Heart left ventricle (tissue), 16 donors: ENCODE measurements around the gene RAB44. TPM values are rescaled to one million over a fixed set of nuclear protein-coding genes. Genes with fewer than 3 reads are reported as not detected.

ENCODE experiments used
- ATAC-seq, 4 donors: fragments of 200-7000 bp; cut with Tn5 transposase; one replicate each; pipeline ENCODE4 v1.9.1; 2020 to 2022; ENCODE audit warnings: moderate library complexity in 4 of 4, mild to moderate bottlenecking in 3 of 4, moderate number of reproducible peaks in 1 of 4
- DNase-seq, 5 donors: peaks; one replicate each; pipeline ENCODE4 v3.0.0-alpha.2; 2020
- H3K27ac ChIP-seq, 12 donors: fragments of 200-600 bp; sonication (generic) in 4 of 12; one replicate each; pipeline versions ENCODE4 v1.5.0 to v1.8.0; 2016 to 2022; ENCODE audit warnings: mild to moderate bottlenecking in 2 of 12
- H3K27me3 ChIP-seq, 9 donors: fragments of 200-600 bp; sonication (generic) in 2 of 9; one replicate each; pipeline versions ENCODE4 v1.5.1 to v1.8.0; 2016 to 2022; ENCODE audit warnings: mild to moderate bottlenecking in 3 of 9
- H3K36me3 ChIP-seq, 9 donors: fragments of 200-600 bp; sonication (generic) in 2 of 9; one replicate each; pipeline versions ENCODE4 v1.5.0 to v1.8.0; 2018 to 2022; ENCODE audit warnings: mild to moderate bottlenecking in 2 of 9
- H3K4me1 ChIP-seq, 12 donors: fragments of 200-600 bp; sonication (generic) in 4 of 12; one replicate each; pipeline versions ENCODE4 v1.5.0 to v1.8.0; 2016 to 2022; ENCODE audit warnings: mild to moderate bottlenecking in 3 of 12
- H3K4me3 ChIP-seq, 12 donors: fragments of 200-600 bp; sonication (generic) in 4 of 12; one replicate each; pipeline versions ENCODE4 v1.5.0 to v1.8.0; 2017 to 2022; ENCODE audit warnings: mild to moderate bottlenecking in 9 of 12, moderate library complexity in 4 of 12
- H3K9me3 ChIP-seq, 12 donors: fragments of 200-600 bp; sonication (generic) in 4 of 12; one replicate each; pipeline versions ENCODE4 v1.5.0 to v1.8.0; 2016 to 2022; ENCODE audit warnings: mild to moderate bottlenecking in 1 of 12
- CTCF ChIP-seq, 12 donors: fragments of 200-600 bp; sonication (generic) in 4 of 12; IDR thresholded peaks; one replicate each; pipeline versions ENCODE4 v1.5.0 to v1.8.0; 2018 to 2022; ENCODE audit warnings: antibody characterized with exemption in 12 of 12, mild to moderate bottlenecking in 5 of 12
- POLR2A ChIP-seq, 2 donors: fragments of 450-650 bp; IDR thresholded peaks; one replicate each; pipeline ENCODE4 v1.6.1; 2017; ENCODE audit warnings: antibody characterized with exemption in 2 of 2, mild to moderate bottlenecking in 2 of 2, moderate library complexity in 2 of 2
- WGBS, 4 donors: extraction: QIAGEN DNeasy Blood & Tissue Kit in 2 of 4; methylation state at CpG; one replicate each; pipeline versions ENCODE4 v1.1.5 to v1.1.7; 2013 to 2018; 5-methylcytosine and 5-hydroxymethylcytosine counted together
- intact Hi-C, 10 donors: fragments of 100-400 bp; cut with DNase I; formaldehyde crosslinking; loops; one replicate each; pipeline versions ENCODE4 v1.11.1 to v1.14.2; 2022
- polyA plus RNA-seq, 2 donors: library from polyadenylated mRNA; stranded (reverse); fragments of 200-250 nt; gene quantifications; one replicate each; pipeline ENCODE4 v1.2.3, GENCODE V29; 2013
- total RNA-seq, 9 donors: library from RNA; depleted of rRNA in 2 of 9; stranded (reverse); fragments of >200 nt in 2 of 9; fragmentation: NEBNext Ultra II Directional in 3 of 9; extraction: Animal tissue kit (Norgen Biotek cat#: 25700) in 3 of 9; gene quantifications; one replicate each; pipeline versions ENCODE4 v1.1.0 to v1.2.4, GENCODE V29; 2016 to 2023
- donor health status: ischemic (EF 13 %, LVEDD 7.1; RV severe dilation, severe dysfunction).
- donor health status: healthy with polysubstance abuse.
- donor health status: DM: no; HTN: yes; CAD: no.
- donor health status: DM: no; HTN: no; CAD: no.
- donor health status: ischemic (EF 25% LVEDD 6.9; RV normal size, moderate dysfunction).
- donor health status: ischemic (EF 25% LVEDD 5.7; RV mildly dilated, moderate dysfunction).
- donor health status: healthy.
- donor health status: DM: yes; HTN: yes; CAD: no.
- donor health status: ischemic (EF 35%, LVEDD 5.7; RV mildly dilated, moderate dysfunction).
- donor health status: nonischemic (EF 11% LVEDD 7.7; RV severe dilation, severe dysfunction).
- donor health status: DM: yes; HTN: yes; CAD: no.
- donor health status: PGD.
- donor health status: ischemic (EF 29% LVEDD 5.4; RV normal size, mild dysfunction).
- donor health status: nonischemic (EF 23%, LVEDD 6.1; RV moderate dilation, normal function).

The RAB44 gene
- total and polyA plus RNA-seq, 11 donors: 0.04 to 0.32 (median 0.08) TPM; not detected in 5

- WGBS, 4 donors: 74 to 83% (median 79%) methylated on average over 13 to 24 of the region's 24 CpGs
- H3K27ac ChIP-seq: no peak overlapping the region
- no peaks in the 10 kb centered on the region for H3K27me3 ChIP-seq
- H3K36me3 ChIP-seq: no peaks in the 10 kb centered on the region
- H3K4me3 ChIP-seq: no peak overlapping the region
- H3K4me1 ChIP-seq: peaks cover 0 to 9% (median 0%) of the 10 kb centered on the region in 12 donors
- peaks cover 0 to 3% (median 0%) of the 10 kb centered on the region in 12 donors for H3K9me3 ChIP-seq
- TF ChIP-seq POLR2A (IDR thresholded peaks at IDR 0.05): no peak
- no peak for TF ChIP-seq CTCF (IDR thresholded peaks at IDR 0.05)
- ATAC-seq: peak in 3 of 4 donors; percentile 3 to 52 (median 23)
- DNase-seq: no peak
- intact Hi-C loops: no loop called here
Measured at GRCh38 chr6:36743538-36744303, 46.1 kb downstream of the RAB44 start.

GRCh38 chr6:36744304-36744673 is 46.7 kb downstream of the RAB44 start:
- 59 to 72% (median 64%) methylated on average over 2 of the region's 2 CpGs for WGBS, 4 donors
- Histone ChIP-seq H3K4me1 (peaks cover 0 to 9% (median 0%) of the 10 kb centered on the region in 12 donors), H3K36me3 (no peaks in the 10 kb centered on the region), H3K4me3 (no peak overlapping the region), H3K9me3 (peaks cover 0 to 9% (median 0%) of the 10 kb centered on the region in 12 donors), H3K27me3 (no peaks in the 10 kb centered on the region), H3K27ac (no peak overlapping the region)
- no peak for TF ChIP-seq POLR2A (IDR thresholded peaks at IDR 0.05)
- TF ChIP-seq CTCF (IDR thresholded peaks at IDR 0.05): no peak
- DNase-seq: no peak
- ATAC-seq: no peak
- intact Hi-C loops: no loop called here

GRCh38 chr6:36745283-36745682 is 47.7 kb downstream of the RAB44 start:
- no peaks in the 10 kb centered on the region for H3K27me3 ChIP-seq
- peaks cover 0 to 3% (median 0%) of the 10 kb centered on the region in 9 donors for H3K36me3 ChIP-seq
- H3K4me1 ChIP-seq: peaks cover 0 to 7% (median 0%) of the 10 kb centered on the region in 12 donors
- intact Hi-C loops: no loop called here
- ATAC-seq (no peak), DNase-seq (no peak)
- WGBS, 4 donors: 96 to 99% (median 96%) methylated on average over 11 to 12 of the region's 12 CpGs
- H3K9me3 ChIP-seq: peaks cover 0 to 18% (median 0%) of the 10 kb centered on the region in 12 donors
- no peak overlapping the region for H3K27ac ChIP-seq
- H3K4me3 ChIP-seq: no peak overlapping the region
- TF ChIP-seq POLR2A (IDR thresholded peaks at IDR 0.05) (no peak), CTCF (IDR thresholded peaks at IDR 0.05) (no peak)

GRCh38 chr6:36745836-36746235 is 48.2 kb downstream of the RAB44 start:
- peaks cover 0 to 23% (median 0%) of the 10 kb centered on the region in 12 donors for H3K9me3 ChIP-seq
- TF ChIP-seq POLR2A (IDR thresholded peaks at IDR 0.05) (no peak), CTCF (IDR thresholded peaks at IDR 0.05) (no peak)
- H3K27me3 ChIP-seq: no peaks in the 10 kb centered on the region
- intact Hi-C loops: no loop called here
- H3K27ac ChIP-seq: no peak overlapping the region
- WGBS, 4 donors: 83 to 89% (median 87%) methylated on average over 4 to 8 of the region's 8 CpGs
- H3K4me3 ChIP-seq: no peak overlapping the region
- peaks cover 0 to 5% (median 0%) of the 10 kb centered on the region in 12 donors for H3K4me1 ChIP-seq
- ATAC-seq (no peak), DNase-seq (no peak)
- H3K36me3 ChIP-seq: peaks cover 0 to 8% (median 0%) of the 10 kb centered on the region in 9 donors
